Mesendoderm (in vitro differentiated cells): ENCODE measurements around the gene MAML3.

Experiments
- DNase-seq: peaks from one replicate; pipeline ENCODE4 v3.0.0; 2013
- H2AK5ac ChIP-seq: 2 replicates; pipeline ENCODE4 v1.6.1; 2013; ENCODE audit warnings: low read length, inconsistent platforms
- H2BK120ac ChIP-seq: 2 replicates; pipeline ENCODE4 v1.6.1; 2013; ENCODE audit warnings: low read depth, mild to moderate bottlenecking, low read length, moderate library complexity, mixed read lengths
- H2BK15ac ChIP-seq: replicated peaks from 2 replicates; pipeline ENCODE4 v1.6.1; 2013; ENCODE audit warnings: low read depth, mild to moderate bottlenecking, moderate library complexity
- H2BK5ac ChIP-seq: 2 replicates; pipeline ENCODE4 v1.6.1; 2013; ENCODE audit warnings: low read length, inconsistent platforms
- H3K18ac ChIP-seq: 2 replicates; pipeline ENCODE4 v1.6.1; 2013; ENCODE audit warnings: mild to moderate bottlenecking, low read length, mixed read lengths
- H3K23ac ChIP-seq: one replicate; pipeline ENCODE4 v1.6.1; 2013; ENCODE audit warnings: low read length
- H3K27ac ChIP-seq: 2 replicates; pipeline ENCODE4 v1.5.1; 2013; ENCODE audit warnings: low read depth, mild to moderate bottlenecking, inconsistent platforms, low read length, moderate library complexity
- H3K27me3 ChIP-seq: 2 replicates; pipeline ENCODE4 v1.6.1; 2013; ENCODE audit warnings: low read length, control low read depth, mild to moderate bottlenecking, inconsistent platforms; ENCODE audit not compliant: insufficient read depth, poor library complexity
- H3K36me3 ChIP-seq: 2 replicates; pipeline ENCODE4 v1.6.1; 2013; ENCODE audit warnings: low read length, inconsistent platforms; ENCODE audit not compliant: control insufficient read depth, insufficient read depth
- H3K4ac ChIP-seq: one replicate; pipeline ENCODE4 v1.6.1; 2013; ENCODE audit warnings: low read depth, mild to moderate bottlenecking, low read length, moderate library complexity
- H3K4me1 ChIP-seq: 2 replicates; pipeline ENCODE4 v1.6.1; 2013; ENCODE audit warnings: low read depth, low read length, inconsistent platforms; ENCODE audit not compliant: control insufficient read depth
- H3K4me2 ChIP-seq: 2 replicates; pipeline ENCODE4 v1.6.1; 2013; ENCODE audit warnings: low read length
- H3K4me3 ChIP-seq: 2 replicates; pipeline ENCODE4 v1.5.1; 2013; ENCODE audit warnings: mild to moderate bottlenecking, low read length
- H3K56ac ChIP-seq: one replicate; pipeline ENCODE4 v1.6.1; 2013; ENCODE audit warnings: low read length
- H3K79me1 ChIP-seq: 2 replicates; pipeline ENCODE4 v1.6.1; 2013; ENCODE audit warnings: low read length, inconsistent platforms
- H3K79me2 ChIP-seq: 2 replicates; pipeline ENCODE4 v1.6.1; 2013; ENCODE audit warnings: mild to moderate bottlenecking, low read length; ENCODE audit not compliant: control insufficient read depth, insufficient read depth
- H3K9ac ChIP-seq: 2 replicates; pipeline ENCODE4 v1.6.1; 2013; ENCODE audit warnings: low read length, inconsistent platforms
- H4K5ac ChIP-seq: one replicate; pipeline ENCODE4 v1.6.1; 2013; ENCODE audit warnings: low read length
- H4K8ac ChIP-seq: one replicate; pipeline ENCODE4 v1.6.1; 2013; ENCODE audit warnings: low read depth, mild to moderate bottlenecking, control low read depth, low read length, moderate library complexity
- WGBS: extraction: QIAGEN DNeasy Blood & Tissue Kit; methylation state at CpG from one replicate; pipeline ENCODE4 v1.1.7; 2013; ENCODE audit warnings: low lambda C conversion rate, missing lambda C conversion rate; ENCODE audit not compliant: insufficient coverage; ENCODE audit errors: extremely low coverage; 5-methylcytosine and 5-hydroxymethylcytosine counted together

The MAML3 gene

GRCh38 chr4:140150886-140151698, 2.9 kb downstream of the MAML3 start:
- no peaks in the 10 kb centered on the region for H3K4me1 ChIP-seq
- H3K9ac ChIP-seq: peak overlapping the region; percentile 86
- H4K8ac ChIP-seq: peak overlapping the region; percentile 69
- peak overlapping the region; percentile 53 for H3K4me3 ChIP-seq
- H2BK15ac ChIP-seq: peak overlapping the region; percentile 61
- H2BK120ac ChIP-seq: no peak overlapping the region
- peak overlapping the region; percentile 50 for H3K4me2 ChIP-seq
- H4K5ac ChIP-seq: no peak overlapping the region
- H3K27me3 ChIP-seq: no peaks in the 10 kb centered on the region
- WGBS: no CpG with 5 or more reads among the region's 84 CpGs
- peaks cover 7% of the 10 kb centered on the region for H3K79me1 ChIP-seq
- H3K56ac ChIP-seq: peak overlapping the region; percentile 88
- peak overlapping the region; percentile 84 for H2BK5ac ChIP-seq
- H3K18ac ChIP-seq: peak overlapping the region; percentile 97
- H3K27ac ChIP-seq: peak overlapping the region; percentile 100
- no peak overlapping the region for H3K23ac ChIP-seq
- peak; percentile 98 for DNase-seq
- no peak overlapping the region for H2AK5ac ChIP-seq
- H3K4ac ChIP-seq: peak overlapping the region; percentile 99
- peaks cover 18% of the 10 kb centered on the region for H3K79me2 ChIP-seq
- no peaks in the 10 kb centered on the region for H3K36me3 ChIP-seq

GRCh38 chr4:140150636-140150885, 3.4 kb downstream of the MAML3 start:
- Histone ChIP-seq H3K23ac (no peak overlapping the region), H3K27me3 (no peaks in the 10 kb centered on the region), H3K36me3 (no peaks in the 10 kb centered on the region), H3K4ac (peak overlapping the region; percentile 38), H3K18ac (peak overlapping the region; percentile 35), H4K8ac (no peak overlapping the region), H2BK5ac (peak overlapping the region; percentile 49), H4K5ac (no peak overlapping the region), H3K79me1 (peaks cover 7% of the 10 kb centered on the region), H3K56ac (peak overlapping the region; percentile 88), H3K79me2 (peaks cover 18% of the 10 kb centered on the region), H3K9ac (peak overlapping the region; percentile 86), H3K4me1 (no peaks in the 10 kb centered on the region), H2BK120ac (no peak overlapping the region), H3K27ac (peak overlapping the region; percentile 100), H2AK5ac (no peak overlapping the region), H3K4me2 (peak overlapping the region; percentile 50), H3K4me3 (peak overlapping the region; percentile 39), H2BK15ac (no peak overlapping the region)
- no CpG with 5 or more reads among the region's 13 CpGs for WGBS
- no peak for DNase-seq

GRCh38 chr4:140149846-140150635, 3.9 kb downstream of the MAML3 start:
- H3K36me3 ChIP-seq: no peaks in the 10 kb centered on the region
- peak overlapping the region; percentile 35 for H3K18ac ChIP-seq
- no peak overlapping the region for H2AK5ac ChIP-seq
- peaks cover 7% of the 10 kb centered on the region for H3K79me1 ChIP-seq
- H3K56ac ChIP-seq: peak overlapping the region; percentile 88
- peak overlapping the region; percentile 39 for H3K4me3 ChIP-seq
- peaks cover 18% of the 10 kb centered on the region for H3K79me2 ChIP-seq
- no peak overlapping the region for H4K8ac ChIP-seq
- peak overlapping the region; percentile 38 for H3K4ac ChIP-seq
- H3K27me3 ChIP-seq: no peaks in the 10 kb centered on the region
- DNase-seq: peak; percentile 85
- H2BK15ac ChIP-seq: no peak overlapping the region
- H3K23ac ChIP-seq: no peak overlapping the region
- H4K5ac ChIP-seq: no peak overlapping the region
- WGBS: no CpG with 5 or more reads among the region's 20 CpGs
- no peaks in the 10 kb centered on the region for H3K4me1 ChIP-seq
- H3K4me2 ChIP-seq: peak overlapping the region; percentile 50
- no peak overlapping the region for H2BK120ac ChIP-seq
- peak overlapping the region; percentile 86 for H3K9ac ChIP-seq
- peak overlapping the region; percentile 49 for H2BK5ac ChIP-seq
- peak overlapping the region; percentile 100 for H3K27ac ChIP-seq

- H4K5ac ChIP-seq: no peak overlapping the region
- WGBS: no CpG with 5 or more reads among the region's 5 CpGs
- no peak overlapping the region for H3K4me2 ChIP-seq
- H3K4me3 ChIP-seq: no peak overlapping the region
- no peak overlapping the region for H3K4ac ChIP-seq
- DNase-seq: no peak
- H3K36me3 ChIP-seq: no peaks in the 10 kb centered on the region
- no peak overlapping the region for H3K18ac ChIP-seq
- no peak overlapping the region for H3K56ac ChIP-seq
- no peak overlapping the region for H2BK120ac ChIP-seq
- no peak overlapping the region for H4K8ac ChIP-seq
- no peak overlapping the region for H2AK5ac ChIP-seq
- H3K4me1 ChIP-seq: no peaks in the 10 kb centered on the region
- peaks cover 25% of the 10 kb centered on the region for H3K79me2 ChIP-seq
- no peak overlapping the region for H2BK5ac ChIP-seq
- peaks cover 13% of the 10 kb centered on the region for H3K79me1 ChIP-seq
- no peak overlapping the region for H3K9ac ChIP-seq
- H2BK15ac ChIP-seq: no peak overlapping the region
- H3K23ac ChIP-seq: no peak overlapping the region
- H3K27me3 ChIP-seq: no peaks in the 10 kb centered on the region
- no peak overlapping the region for H3K27ac ChIP-seq
These were observed 9.9 kb downstream of the MAML3 start for GRCh38 chr4:140144050-140144449.

GRCh38 chr4:140141210-140141835, 12.7 kb downstream of the MAML3 start:
- no peak overlapping the region for H3K23ac ChIP-seq
- H3K79me2 ChIP-seq: peaks cover 19% of the 10 kb centered on the region
- H3K4me1 ChIP-seq: peaks cover 1% of the 10 kb centered on the region
- H3K4me2 ChIP-seq: no peak overlapping the region
- H4K8ac ChIP-seq: no peak overlapping the region
- no peak overlapping the region for H3K9ac ChIP-seq
- H3K27me3 ChIP-seq: no peaks in the 10 kb centered on the region
- H2BK120ac ChIP-seq: no peak overlapping the region
- H2BK15ac ChIP-seq: no peak overlapping the region
- H3K56ac ChIP-seq: no peak overlapping the region
- H3K18ac ChIP-seq: no peak overlapping the region
- peak overlapping the region; percentile 12 for H3K4ac ChIP-seq
- DNase-seq: no peak
- H3K27ac ChIP-seq: no peak overlapping the region
- H3K79me1 ChIP-seq: peaks cover 9% of the 10 kb centered on the region
- WGBS: no CpG with 5 or more reads among the region's 4 CpGs
- no peak overlapping the region for H2AK5ac ChIP-seq
- no peak overlapping the region for H2BK5ac ChIP-seq
- no peak overlapping the region for H3K4me3 ChIP-seq
- no peaks in the 10 kb centered on the region for H3K36me3 ChIP-seq
- H4K5ac ChIP-seq: no peak overlapping the region
